Measurements from ENCODE around the gene ZFTA.

DNA sequence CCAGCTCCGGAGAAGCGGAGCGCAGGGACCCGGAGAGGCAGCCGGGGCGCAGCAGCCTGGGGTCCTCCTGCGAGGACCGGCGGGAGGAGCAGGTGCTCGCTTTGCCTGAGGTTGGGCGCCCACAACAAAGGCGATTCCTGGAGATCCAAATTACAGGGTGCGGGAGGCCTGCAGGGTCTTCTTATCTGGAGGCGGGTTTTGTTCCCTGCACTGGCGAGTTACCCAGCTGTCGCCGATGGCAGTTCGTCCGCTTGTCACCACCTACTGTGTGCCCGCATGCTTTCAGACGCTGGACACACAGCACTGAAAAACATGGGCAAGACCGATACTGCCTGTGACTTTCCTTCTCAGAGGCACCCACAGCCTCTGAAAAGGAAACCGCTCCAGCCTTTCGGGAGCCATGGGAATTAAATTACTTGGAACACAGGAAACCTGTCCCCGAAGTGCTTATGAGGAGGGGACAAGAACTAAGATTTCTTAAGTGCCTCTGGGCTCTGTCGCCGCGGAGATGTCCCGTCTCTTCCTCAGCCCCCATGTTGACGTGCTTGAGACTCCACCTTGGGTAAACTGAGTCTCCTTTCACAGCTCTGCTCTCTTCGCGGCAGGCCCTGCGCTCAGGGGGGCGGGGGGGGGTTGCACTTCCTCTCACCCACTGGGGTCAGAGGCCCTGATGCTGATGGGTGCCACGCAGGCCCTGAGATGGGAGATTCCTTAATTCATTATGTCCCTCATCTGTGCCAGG is 1.3 kb upstream of the ZFTA start:
- TF ChIP-seq, protein P1, sequence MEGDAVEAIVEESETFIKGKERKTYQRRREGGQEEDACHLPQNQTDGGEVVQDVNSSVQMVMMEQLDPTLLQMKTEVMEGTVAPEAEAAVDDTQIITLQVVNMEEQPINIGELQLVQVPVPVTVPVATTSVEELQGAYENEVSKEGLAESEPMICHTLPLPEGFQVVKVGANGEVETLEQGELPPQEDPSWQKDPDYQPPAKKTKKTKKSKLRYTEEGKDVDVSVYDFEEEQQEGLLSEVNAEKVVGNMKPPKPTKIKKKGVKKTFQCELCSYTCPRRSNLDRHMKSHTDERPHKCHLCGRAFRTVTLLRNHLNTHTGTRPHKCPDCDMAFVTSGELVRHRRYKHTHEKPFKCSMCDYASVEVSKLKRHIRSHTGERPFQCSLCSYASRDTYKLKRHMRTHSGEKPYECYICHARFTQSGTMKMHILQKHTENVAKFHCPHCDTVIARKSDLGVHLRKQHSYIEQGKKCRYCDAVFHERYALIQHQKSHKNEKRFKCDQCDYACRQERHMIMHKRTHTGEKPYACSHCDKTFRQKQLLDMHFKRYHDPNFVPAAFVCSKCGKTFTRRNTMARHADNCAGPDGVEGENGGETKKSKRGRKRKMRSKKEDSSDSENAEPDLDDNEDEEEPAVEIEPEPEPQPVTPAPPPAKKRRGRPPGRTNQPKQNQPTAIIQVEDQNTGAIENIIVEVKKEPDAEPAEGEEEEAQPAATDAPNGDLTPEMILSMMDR (IDR thresholded peaks at IDR 0.05 in 8 of 11, conservative IDR thresholded peaks at IDR 0.05 in 3 of 11) = no peak
- no peak for TF ChIP-seq POLR2A (IDR thresholded peaks at IDR 0.05)

Data from spleen (tissue), 7 donors.